ENCODE data around the gene PNLIPRP3.

PNLIPRP3 gene

DNA sequence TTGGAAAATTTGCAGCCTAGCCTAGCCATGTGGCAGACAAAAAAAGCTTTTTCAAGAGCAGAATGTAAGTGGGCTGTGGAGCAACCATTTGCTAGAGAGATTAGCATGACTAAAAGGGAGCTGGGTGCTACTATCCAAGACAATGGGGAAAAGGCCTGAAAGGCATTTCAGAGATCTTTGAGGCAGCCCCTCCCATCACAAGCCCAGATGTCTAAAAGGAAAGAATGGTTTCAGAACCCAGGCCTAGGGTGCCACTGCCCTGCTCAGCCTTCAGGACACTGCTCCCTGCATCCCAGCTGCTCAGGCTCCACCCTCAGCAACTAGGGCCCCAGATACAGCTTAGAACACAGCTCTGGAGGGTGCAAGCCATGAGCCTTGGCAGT, 24.7 kb downstream of the PNLIPRP3 start:
- TF ChIP-seq, protein P1, sequence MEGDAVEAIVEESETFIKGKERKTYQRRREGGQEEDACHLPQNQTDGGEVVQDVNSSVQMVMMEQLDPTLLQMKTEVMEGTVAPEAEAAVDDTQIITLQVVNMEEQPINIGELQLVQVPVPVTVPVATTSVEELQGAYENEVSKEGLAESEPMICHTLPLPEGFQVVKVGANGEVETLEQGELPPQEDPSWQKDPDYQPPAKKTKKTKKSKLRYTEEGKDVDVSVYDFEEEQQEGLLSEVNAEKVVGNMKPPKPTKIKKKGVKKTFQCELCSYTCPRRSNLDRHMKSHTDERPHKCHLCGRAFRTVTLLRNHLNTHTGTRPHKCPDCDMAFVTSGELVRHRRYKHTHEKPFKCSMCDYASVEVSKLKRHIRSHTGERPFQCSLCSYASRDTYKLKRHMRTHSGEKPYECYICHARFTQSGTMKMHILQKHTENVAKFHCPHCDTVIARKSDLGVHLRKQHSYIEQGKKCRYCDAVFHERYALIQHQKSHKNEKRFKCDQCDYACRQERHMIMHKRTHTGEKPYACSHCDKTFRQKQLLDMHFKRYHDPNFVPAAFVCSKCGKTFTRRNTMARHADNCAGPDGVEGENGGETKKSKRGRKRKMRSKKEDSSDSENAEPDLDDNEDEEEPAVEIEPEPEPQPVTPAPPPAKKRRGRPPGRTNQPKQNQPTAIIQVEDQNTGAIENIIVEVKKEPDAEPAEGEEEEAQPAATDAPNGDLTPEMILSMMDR (IDR thresholded peaks at IDR 0.05; ENCODE audit: low read depth, low read length, missing control alignments): no peak
- Histone ChIP-seq H3K36me3 (replicated peaks) (no peaks in the 10 kb centered on the region), H3K27me3 (replicated peaks) (no peaks in the 10 kb centered on the region), H3K27ac (no peak overlapping the region), H3K4me3 (ENCODE audit: low read depth, low read length) (no peak overlapping the region)
- no peak for DNase-seq
- in situ Hi-C loops (cut with HindIII; ENCODE audit: low pct_ligation_motif_present, low sequenced_read_pairs): no loop called here

DNA sequence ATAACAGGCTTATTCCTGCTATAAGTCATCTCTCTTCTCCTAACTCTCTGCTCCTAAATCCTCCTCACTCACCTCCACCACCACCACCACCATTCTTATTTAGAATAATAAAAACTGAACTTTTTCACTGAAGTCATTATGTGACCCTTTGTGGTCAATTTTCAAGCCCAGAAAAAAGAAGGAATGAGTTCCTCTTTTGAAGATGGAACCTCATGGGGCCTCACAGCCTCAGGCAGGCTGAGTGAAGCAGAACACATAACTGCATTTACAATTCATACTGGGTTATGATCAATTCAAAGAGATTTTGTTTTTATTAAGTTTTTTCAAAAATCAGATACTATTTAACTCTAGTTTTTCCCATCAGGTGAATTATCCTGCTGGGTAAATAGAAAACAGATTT, 29.8 kb downstream of the PNLIPRP3 start:
- Histone ChIP-seq H3K4me3 (ENCODE audit: low read depth, low read length) (no peak overlapping the region), H3K27me3 (replicated peaks) (no peaks in the 10 kb centered on the region), H3K27ac (no peak overlapping the region), H3K36me3 (replicated peaks) (no peaks in the 10 kb centered on the region)
- TF ChIP-seq, protein P1 (IDR thresholded peaks at IDR 0.05; ENCODE audit: low read depth, low read length, missing control alignments): no peak
- in situ Hi-C loops (cut with HindIII; ENCODE audit: low pct_ligation_motif_present, low sequenced_read_pairs): no loop called here
- no peak for DNase-seq

DNA sequence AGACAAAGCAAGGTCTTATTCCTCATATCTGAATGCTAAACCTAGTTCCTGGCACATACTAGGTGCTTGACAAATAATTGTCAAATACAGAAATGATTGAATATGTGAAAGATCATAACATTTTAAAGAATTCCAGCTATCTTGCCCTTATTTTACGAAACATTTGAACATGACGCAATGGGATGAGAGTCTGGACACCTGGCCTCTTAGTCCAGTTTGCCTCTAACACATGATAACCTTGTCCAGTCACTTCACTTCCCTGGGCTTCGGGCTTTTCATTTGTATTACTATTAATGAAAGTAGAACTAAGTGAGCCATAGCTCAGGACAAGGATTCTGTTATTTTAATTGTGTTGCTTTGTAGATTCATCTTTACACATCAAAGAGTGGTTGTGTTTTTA, 32.6 kb downstream of the PNLIPRP3 start:
- in situ Hi-C loops (cut with HindIII; ENCODE audit: low pct_ligation_motif_present, low sequenced_read_pairs): no loop called here
- DNase-seq: no peak
- Histone ChIP-seq H3K36me3 (replicated peaks) (no peaks in the 10 kb centered on the region), H3K4me3 (ENCODE audit: low read depth, low read length) (no peak overlapping the region), H3K27ac (no peak overlapping the region), H3K27me3 (replicated peaks) (no peaks in the 10 kb centered on the region)
- TF ChIP-seq, protein P1 (IDR thresholded peaks at IDR 0.05; ENCODE audit: low read depth, low read length, missing control alignments): no peak

DNA sequence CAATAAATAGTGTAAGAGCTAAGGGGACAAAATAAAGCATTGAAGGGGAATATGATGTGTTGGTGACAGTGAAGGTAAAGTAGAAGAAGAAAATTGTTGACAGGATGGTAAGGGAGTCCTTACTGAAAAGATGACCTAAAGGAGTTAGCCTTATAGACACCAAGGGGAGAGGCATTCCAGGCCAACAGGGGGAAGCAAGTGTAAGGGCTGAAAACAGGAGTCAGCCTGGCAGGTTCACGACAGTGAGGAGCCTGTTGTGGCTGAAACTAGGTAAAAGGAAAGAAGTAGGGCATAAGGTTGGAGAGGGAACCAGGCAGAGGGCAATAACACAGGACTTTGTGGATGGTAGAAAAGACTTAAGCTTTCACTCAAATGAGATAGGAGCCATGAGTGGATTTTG, 34.0 kb downstream of the PNLIPRP3 start:
- Histone ChIP-seq H3K4me3 (ENCODE audit: low read depth, low read length) (no peak overlapping the region), H3K27me3 (replicated peaks) (no peaks in the 10 kb centered on the region), H3K27ac (no peak overlapping the region), H3K36me3 (replicated peaks) (no peaks in the 10 kb centered on the region)
- in situ Hi-C loops (cut with HindIII; ENCODE audit: low pct_ligation_motif_present, low sequenced_read_pairs): no loop called here
- DNase-seq: no peak
- TF ChIP-seq, protein P1 (IDR thresholded peaks at IDR 0.05; ENCODE audit: low read depth, low read length, missing control alignments): no peak

DNA sequence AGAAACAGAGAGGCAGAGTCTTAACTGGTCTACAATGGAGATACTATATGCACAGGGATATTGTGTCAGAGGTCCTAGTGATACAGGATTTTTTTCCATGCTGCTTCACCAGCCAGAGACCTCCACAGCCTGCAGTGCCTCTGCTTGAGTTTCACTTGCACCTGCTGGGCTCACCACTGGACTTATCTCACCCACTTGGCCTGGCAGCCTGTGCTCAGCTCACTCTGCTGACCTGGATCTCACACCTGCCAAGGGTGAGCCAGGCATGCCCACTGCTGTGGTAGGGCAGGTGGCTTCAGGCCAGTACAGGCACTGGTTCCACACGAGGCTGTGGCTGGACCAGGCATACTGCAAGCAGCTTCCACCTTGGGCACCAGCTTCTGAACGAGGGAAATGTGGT, 36.6 kb downstream of the PNLIPRP3 start:
- in situ Hi-C loops (cut with HindIII; ENCODE audit: low pct_ligation_motif_present, low sequenced_read_pairs): no loop called here
- Histone ChIP-seq H3K27ac (no peak overlapping the region), H3K27me3 (replicated peaks) (no peaks in the 10 kb centered on the region), H3K4me3 (ENCODE audit: low read depth, low read length) (no peak overlapping the region), H3K36me3 (replicated peaks) (no peaks in the 10 kb centered on the region)
- no peak for DNase-seq
- TF ChIP-seq, protein P1 (IDR thresholded peaks at IDR 0.05; ENCODE audit: low read depth, low read length, missing control alignments): no peak

DNA sequence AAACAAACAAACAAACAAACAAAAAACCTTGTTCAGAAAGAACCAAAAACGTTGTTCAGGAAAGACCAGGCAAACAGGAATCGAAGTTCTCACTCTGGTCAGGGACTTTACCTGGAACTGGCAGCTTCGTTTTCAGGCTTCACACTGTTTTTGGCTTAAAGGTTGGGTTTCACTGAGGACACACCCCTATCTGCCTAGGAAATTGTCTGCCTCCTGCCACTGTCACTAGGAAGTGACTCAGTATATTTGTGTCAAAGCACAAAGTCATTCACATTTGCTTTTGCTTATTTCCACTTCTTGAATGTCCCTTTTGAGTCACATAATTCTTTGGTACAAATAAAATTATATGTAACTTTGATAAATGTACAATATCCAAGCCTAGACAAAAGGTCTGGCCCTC, 37.9 kb downstream of the PNLIPRP3 start:
- DNase-seq: no peak
- H3K27me3 ChIP-seq (replicated peaks): no peaks in the 10 kb centered on the region

More for the DNA sequence above, 37.9 kb downstream of the PNLIPRP3 start:
- in situ Hi-C loops (cut with HindIII; ENCODE audit: low pct_ligation_motif_present, low sequenced_read_pairs): no loop called here
- TF ChIP-seq, protein P1 (IDR thresholded peaks at IDR 0.05; ENCODE audit: low read depth, low read length, missing control alignments): no peak
- Histone ChIP-seq H3K4me3 (ENCODE audit: low read depth, low read length) (no peak overlapping the region), H3K36me3 (replicated peaks) (no peaks in the 10 kb centered on the region), H3K27ac (no peak overlapping the region)

All from brain microvascular endothelial cell (primary cell).